Right renal cortex interstitium (tissue), 3 donors: ENCODE results near the gene RNU6-9. TPM values are rescaled to one million over a fixed set of nuclear protein-coding genes. Genes with fewer than 3 reads are reported as not detected.

Source experiments
- DNase-seq, 3 donors: peaks; one replicate each; pipeline ENCODE4 v3.0.0-alpha.2; 2013; ENCODE audit warnings: low read depth in 3 of 3, low spot score in 2 of 3
- polyA plus RNA-seq, 3 donors: library from polyadenylated mRNA; unstranded; fragments of 120-200 nt; gene quantifications; one replicate each; pipeline ENCODE4 v1.2.1, GENCODE V29; 2013; ENCODE audit not compliant: insufficient read length in 3 of 3

RNU6-9 gene
- polyA plus RNA-seq, 3 donors, result not detected

DNA sequence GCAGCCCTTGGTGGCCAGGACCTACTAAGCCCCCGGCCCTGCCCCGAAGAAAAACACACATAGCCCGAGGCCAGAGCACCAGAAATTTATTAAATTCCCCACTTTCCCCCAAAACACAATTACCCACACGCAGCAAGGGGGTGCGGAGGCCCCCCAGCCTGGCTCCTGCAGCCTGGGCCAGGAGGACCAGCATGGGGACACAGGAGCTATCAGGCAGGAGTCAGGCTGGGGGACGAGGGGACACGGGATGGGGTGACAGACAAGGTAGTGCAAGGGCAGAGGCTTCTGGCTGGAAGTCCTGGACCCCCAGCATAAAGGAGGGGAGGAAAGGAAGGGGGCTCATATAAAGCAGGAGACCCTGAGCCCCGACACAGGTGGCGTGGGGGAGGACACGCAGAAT is 3.1 kb downstream of the RNU6-9 start:
- no peak for DNase-seq

DNA sequence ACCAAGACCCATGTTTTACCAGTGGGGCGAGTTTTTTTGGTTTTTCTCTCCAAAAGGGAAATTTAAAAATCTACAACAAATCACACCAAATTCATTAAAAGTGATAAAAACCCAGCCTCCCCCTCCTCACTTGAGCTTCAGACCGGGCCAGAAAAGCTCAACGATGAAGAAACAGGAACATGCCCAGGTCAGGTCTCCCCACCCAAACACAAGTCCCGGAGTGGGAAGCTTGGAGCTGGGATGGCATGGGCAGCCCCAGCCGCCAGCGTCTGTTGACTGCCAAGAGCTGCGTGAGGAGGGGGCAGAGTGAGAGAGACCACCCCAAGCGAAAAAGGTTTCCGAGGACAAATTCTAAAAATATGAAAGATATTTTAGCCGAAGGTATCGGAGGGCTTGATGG is 3.7 kb downstream of the RNU6-9 start:
- no peak for DNase-seq

DNA sequence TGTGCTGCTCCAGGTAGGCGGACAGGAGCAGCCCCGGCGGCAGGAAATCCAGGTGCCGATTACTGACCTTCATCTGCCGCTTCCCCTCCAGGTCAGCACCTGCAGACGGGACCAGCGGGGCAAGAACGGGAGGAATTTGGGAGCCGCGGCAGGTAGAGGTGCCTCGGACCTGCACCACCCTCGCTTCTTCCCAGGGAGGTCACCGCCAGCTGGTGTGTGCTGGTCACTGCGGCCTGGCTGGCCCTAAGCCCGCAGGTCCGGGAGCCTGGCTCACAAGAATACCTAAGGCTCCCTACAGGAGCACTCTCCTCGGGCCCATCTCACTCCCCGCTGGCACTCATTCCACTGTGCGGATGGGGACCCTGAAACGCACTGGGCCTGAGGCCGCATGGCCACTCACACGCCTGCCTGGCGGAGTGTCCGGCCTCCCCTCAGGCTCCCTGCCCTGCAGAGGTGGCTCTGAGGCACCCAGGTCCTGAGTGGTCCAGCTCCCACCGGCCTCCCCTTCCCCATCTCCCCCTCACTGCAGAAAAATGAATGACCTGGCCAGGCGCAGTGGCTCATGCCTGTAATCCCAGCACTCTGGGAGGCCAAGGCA is 4.3 kb downstream of the RNU6-9 start:
- DNase-seq, result no peak

DNA sequence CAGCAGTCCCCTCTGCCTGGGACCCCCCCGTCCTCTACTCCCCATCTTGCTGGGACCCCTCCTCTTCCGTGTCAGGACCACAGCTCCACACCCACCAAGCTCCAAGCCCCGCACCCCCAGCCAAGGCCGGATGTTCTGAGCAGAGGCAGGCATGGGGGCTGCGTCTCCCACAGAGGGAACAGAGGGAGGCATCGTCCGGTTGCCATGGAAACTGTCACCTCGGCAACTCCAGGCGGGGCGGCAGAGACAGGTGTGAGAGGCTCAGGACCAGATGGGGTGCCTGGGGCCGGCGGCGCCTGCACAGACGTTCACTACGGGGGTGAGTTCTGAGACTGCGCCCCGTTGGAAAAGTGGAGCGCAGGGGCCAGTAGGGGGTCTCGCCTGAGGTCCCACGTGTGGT is 5.4 kb downstream of the RNU6-9 start:
- DNase-seq, result no peak

DNA sequence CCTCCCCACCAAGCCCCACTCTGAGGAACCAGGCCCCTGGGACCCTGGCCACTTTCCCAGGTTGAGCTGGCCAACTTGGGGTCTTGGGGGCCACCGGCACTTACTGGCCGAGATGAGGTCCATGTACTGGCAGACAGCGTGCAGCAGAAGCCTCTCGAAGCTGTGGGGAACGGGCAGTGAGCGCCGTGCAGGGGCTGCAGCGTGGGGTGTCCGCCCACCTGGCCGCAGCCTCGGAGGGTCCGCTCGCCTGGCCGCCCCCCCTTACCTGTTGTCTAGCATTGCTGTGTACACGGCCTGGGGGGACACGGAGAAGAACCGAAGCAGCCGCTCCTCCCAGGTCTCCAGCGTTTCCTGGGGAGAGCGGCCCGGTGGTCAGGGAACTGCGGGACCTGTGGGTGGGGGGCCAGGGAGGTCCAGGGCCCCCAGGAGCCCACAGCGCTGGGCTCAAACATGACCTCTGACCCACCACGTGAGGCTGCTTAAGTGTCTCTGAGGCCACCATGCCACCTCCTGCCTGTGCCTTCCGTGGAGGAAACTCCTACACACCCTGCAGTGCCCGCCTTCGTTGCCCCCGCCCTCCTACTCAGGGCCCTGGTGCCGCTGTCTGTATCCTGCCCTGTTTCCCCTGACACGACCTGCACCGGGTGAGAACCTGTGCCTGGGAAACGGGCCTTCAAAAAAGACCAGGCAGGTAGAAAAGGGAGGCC is 6.2 kb downstream of the RNU6-9 start:
- no peak for DNase-seq

DNA sequence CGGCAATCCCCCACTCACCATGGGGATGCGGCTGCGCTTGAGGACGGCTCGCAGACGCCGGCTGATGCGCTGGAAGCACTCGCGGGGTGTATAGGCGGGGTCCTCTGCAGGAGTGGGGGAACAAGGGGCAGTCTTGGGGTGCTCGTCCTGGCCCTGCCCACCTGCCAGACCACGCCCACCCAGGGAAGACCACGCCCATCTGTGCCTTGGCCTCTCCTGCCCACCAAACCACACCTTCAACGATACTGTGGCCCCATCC is 6.7 kb downstream of the RNU6-9 start:
- no peak for DNase-seq

DNA sequence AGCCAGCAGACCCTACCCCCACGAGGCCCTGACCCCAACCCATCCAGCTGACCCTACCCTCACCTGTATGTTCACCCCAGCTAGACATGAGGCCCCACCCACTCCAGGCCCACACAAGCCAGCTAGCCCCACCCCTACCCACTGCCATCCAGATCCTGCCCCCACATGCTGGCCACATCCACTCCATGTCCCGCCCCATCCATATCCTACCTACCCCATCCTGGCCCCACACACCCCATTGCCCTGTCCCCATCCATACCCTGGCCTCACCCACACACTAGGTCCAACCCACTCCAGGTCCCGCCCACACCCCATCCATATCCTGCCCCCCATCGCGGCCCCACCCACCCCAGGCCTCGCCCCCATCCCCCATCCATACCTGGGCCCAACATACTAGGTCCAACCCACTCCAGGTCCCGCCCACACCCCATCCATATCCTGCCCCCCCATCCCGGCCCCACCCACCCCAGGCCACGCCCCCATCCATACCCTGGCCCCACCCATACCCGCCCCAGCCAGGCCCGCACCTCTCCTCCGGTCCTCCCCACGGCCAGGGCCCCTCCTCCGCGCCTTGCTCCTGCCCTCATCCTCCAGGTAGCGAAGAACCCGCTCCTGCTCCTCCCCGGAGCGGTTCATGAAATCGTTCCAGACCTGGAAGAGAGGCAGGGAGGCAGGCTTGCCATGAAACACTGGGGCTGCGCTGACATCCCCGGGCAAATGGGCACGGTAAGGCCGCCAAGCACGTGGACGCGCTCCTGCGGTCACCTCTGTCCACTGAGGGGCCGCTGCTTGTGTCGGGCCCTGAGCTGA is 7.2 kb downstream of the RNU6-9 start:
- no peak for DNase-seq

DNA sequence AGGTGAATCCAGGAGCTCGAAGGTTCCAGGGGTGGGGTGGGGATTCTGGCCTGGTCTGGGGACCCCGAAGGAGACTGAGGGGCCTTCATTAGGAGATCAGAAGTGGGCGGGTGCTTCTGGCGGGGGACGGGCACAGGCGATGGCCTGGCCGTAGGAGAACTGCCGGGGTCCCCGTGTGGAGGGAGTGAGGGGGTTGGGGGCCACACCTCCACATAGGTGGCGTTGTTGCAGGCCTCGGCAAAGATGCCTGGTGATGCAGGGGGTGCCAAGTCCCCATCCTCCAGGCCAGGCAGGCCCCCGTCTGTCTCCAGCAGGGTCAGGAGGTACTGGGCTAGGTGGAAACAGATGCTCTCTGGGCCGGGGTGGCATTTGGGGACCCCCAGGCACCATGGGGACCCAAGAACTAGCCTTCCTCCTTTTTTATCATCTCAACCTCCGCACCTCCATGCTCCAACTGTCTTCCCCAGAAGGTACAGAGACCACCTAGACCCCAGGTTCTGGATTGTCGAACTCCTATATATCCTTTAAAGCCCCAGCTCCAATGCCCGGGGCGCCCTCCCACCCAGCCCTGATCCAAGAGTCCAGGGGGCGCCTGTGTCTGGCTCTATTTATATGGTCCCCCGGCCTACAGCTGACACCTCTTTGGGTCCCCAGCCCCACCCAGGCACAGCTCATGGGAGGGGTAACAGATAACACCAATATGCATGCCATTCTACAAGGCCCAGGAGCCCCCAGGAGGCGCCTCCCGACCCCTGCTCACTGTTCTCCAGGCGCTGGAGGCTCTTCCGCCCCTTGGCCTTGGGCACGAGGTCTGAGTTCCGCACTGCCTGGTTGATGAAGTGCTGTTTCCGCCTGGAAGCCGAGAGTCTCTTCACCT is 8.2 kb downstream of the RNU6-9 start:
- no peak for DNase-seq

DNA sequence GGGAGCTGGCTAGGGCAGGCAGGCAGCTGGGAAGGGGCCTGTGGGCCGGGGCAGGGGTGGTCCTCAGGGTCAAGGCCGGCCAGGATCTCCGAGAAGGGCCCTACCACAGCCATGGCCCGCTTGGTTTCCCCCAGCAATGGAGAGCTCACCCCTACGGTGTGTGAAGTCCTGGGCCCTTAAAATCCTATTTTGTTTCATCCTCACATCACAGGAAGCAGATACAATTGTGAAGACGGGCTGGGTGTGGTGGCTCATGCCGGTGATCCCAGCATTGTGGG is 8.7 kb downstream of the RNU6-9 start:
- no peak for DNase-seq

DNA sequence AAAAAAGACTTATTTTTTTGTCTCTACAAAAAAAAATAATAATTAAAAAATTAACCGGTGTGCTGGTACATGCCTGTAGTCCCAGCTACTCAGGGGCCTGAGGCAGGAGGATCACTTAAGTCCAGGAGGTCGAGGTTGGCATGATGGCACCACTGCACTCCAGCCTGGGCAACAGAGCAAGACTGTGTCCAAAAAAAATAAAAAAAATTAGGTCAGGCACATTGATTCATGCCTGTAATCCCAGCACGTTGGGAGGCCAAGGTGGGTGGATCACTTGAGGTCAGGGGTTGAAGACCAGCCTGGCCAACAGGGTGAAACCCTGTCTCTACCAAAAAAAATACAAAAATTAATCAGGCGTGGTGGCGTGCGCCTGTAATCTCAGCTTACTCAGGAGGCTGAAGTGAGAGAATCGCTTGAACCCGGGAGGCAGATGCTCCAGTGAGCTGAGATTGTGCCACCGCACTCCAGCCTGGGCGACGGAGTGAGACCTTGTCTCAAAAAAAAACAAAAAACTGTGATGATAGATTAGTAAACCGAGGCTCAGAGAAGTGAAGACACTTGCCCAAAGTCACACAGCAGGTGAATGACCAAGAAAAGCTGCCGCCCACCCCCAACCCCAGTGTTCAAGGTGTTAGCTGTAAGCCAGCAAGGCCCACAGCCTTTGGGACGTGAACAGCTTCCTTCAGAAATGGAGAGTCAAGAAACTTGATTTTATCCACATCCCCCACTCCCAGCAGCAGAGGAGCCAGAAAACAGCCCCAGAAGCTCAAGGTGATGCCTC is 9.4 kb downstream of the RNU6-9 start:
- no peak for DNase-seq

DNA sequence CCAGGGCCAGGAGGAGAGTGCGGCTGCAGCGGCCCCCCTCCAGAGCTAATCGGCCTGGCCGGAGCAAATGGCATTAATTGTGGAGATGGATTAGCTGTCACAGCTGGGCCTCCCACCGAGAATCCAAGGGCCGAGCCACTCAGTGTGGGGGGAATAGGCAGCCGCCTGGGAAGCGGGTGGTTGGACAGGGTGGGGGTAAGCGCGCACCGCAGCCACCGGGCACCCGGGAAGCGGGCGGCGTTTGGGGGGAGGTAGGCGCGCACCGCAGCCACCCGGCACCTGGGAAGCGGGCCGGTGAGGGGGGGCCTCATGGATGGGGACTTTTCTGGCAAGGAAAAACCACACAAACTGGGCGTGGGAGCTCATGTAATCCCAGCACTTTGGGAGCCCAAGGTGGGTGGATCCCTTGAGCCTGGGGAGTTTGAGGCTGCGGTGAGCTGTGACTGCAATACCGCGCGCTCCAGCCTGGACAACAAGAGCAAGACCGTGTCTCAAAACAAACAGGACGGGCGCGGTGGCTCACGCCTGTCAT is 10.0 kb downstream of the RNU6-9 start:
- no peak for DNase-seq

DNA sequence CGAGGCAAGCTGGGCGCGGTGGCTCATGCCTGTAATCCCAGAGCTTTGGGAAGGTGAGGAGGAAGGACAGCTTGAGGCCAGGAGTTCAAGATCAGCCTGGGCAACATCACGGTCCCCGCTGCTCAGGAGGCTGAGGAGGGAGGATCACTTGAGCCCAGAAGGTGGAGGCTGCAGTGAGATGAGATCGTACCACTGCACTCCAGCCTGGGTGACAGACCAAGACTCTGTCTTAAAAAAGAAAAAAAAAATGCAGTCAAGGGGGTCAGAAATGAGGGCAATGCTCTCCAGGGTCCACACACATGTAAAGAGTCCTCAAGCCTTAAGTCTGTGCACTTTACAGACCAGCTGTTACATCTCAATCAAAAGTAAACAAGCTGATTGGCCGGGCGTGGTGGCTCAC is 11.3 kb downstream of the RNU6-9 start:
- DNase-seq, result no peak

DNA sequence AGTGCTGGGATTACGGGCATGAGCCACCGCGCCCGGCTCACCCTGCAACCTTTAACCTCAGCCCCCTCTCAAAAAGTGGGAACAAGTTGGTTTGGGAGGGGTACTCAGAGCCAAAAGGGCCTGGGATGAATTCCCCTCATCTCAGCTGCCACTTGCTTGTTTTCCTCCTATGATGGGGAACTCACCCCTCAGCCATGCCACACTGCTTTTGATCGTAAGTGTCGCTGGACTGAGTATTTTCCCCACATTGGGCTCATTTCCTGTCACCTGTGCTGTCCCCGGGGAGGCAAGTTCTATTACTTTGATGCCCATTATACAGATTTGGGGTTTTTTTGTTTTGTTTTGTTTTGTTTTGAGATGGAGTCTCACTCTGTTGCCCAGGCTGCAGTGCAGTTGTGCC is 13.2 kb downstream of the RNU6-9 start:
- no peak for DNase-seq

DNA sequence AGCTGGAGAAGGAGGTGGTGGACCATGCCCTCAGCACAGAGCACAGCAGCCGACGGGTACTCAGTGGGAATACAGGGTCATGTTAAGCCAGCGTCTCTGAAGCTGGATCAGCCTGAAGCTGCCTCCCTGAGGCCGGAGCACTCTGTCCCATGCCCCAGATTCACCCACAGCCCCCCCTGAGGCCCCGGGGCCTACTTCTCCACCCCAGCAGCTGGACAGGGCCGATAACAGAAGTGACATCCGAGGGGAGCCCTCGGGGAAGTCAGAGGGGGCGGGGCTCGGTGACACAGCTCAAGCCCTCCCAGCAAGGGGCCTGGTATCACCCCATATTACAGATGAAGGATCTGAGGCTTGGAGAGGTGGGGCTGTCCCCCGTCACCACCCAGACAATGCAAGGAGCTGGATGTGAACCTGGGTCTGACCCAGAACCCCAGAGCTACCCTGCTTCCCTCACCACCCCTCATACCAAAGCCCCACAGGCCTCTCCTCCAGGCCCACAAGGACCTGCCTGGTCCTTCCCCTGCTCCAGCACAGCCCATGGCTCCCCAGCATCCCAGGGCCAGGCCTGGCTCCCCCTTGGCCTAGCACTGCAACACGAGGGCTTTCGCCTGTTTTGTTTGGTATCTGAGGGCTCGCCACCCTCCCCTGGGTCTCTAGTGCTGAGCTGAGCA is 14.0 kb downstream of the RNU6-9 start:
- DNase-seq, result no peak

DNA sequence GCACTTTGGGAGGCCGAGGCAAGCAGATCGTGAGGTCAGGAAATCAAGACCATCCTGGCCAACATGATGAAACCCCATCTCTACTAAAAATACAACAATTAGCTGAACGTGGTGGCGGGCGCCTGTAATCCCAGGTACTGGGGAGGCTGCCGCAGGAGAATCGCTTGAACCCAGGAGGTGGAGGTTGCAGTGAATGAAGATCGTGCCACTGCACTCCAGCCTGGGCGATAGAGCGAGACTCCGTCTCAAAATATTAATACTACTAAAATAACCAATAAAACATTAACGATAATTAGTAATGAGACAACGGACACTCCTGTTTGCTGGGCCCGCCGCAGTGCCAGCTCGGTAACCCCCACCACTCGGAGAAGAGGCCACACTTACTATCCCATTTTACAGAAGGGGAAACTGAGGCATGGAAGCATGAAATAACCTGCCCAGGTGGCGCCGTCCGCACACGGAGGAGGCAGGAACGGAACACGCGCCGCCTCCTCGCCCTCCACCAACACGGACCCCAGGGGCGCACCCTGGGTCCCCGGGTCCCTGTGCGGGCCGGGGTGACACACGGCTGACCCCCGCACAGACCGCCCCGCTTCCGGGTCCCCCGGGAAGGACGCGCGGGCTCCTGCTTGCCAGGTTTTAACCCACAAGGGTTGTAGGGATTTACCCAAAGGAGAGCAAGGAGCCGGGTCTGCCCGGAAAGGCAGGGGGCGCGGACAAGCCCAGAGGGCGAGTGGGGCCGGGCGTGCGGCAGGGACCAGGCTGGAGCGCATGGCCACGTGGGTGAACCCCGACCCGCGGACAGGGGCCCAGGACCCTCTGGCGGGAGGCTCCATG is 18.1 kb downstream of the RNU6-9 start:
- DNase-seq, result no peak

DNA sequence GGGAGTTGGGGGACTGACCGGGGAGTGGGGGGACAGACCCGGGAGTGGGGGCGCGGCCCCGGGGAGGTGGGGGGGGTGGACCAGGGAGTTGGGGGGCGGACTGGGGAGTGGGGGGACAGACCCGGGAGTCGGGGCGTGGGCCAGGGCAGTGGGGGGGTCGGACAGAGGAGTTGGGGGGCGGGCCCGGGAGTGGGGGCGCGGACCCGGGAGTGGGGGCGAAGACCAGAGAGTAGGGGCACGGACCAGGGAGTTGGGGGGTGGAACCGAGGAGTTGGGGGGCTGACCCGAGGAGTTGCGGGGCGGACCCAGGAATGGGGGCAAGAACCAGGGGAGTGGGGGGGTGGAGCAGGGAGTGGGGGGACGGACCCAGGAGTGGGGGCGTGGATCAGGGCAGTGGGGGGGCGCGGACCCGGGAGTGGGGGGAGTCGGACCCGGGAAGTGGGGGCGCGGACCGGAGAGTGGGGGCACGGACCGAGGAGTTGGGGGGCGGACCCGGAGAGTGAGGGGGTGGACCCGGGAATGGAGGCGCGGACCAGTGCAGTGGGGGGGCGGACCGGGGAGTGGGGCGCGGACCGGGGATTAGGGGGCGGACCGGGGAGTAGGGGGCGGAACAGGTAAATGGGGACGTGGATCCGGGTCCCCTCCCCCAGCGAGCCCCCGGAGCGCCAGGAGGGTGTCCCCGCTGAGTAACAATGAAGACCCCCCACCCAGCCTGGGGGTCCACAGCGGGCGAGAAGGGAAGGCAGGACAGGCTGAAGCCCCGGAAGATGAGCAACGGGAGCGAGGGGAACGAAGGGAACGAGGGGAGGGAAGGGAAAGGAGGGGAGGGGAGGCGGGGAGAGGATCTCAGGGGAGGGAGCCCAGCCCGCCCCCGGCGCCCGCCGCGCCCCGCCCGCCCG is 19.1 kb downstream of the RNU6-9 start:
- no peak for DNase-seq

DNA sequence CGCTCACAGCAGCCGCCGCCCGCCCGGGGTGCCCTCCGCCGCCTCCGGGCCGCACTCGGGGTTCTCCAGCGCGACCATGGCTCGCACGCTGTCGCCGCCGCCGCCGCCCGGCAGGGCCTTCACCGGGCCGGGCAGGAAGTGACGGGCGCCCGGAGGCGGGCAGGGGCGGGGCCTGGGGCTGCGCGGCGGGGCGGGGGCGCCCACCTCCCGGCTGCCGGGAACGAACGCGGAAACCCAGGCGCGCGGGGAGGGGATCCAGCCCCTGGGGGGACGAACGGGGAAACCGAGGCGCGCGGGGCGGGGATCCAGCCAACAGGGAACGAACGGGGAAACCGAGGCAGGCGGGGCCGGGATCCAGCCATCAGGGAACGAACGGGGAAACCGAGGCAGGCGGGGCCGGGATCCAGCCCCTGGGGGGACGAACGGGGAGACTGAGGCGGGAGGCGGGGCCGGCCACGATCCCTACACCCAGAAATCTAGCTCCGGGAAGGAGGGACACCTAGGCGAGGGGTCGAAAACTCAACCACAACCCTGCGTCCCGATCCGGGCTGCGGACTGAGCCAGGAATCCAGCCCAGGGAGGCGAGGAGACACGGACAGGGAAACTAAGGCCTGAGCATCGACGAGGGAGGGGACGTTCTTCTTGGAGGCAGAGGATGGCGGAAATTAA is 19.9 kb downstream of the RNU6-9 start, which contains the start of gene R3HDM4:
Gene R3HDM4 (minus strand): TSS at position 140 of the 669 bp plus-strand sequence. CDS start 62 bp downstream, at position 78.
- DNase-seq, result no peak
